Stomach smooth muscle (tissue), 2 donors: ENCODE measurements around the gene ERGIC3.
"Not testable (repeated sequence)": the region's sequence is repeated elsewhere in the genome, so short reads cannot be mapped to it uniquely, and the experiment has no call there.

Source experiments
- H3K27ac ChIP-seq: one replicate; pipeline ENCODE4 v1.7.0; 2013; ENCODE audit warnings: mild to moderate bottlenecking, low read length, inconsistent platforms
- H3K27me3 ChIP-seq, 2 donors: one replicate each; pipeline ENCODE4 v1.7.0; 2013; ENCODE audit warnings: low read length in 2 of 2; ENCODE audit not compliant: insufficient read depth in 2 of 2, control insufficient read depth in 1 of 2
- H3K36me3 ChIP-seq, 2 donors: one replicate each; pipeline ENCODE4 v1.7.0; 2013; ENCODE audit warnings: low read length in 2 of 2; ENCODE audit not compliant: control insufficient read depth in 2 of 2, insufficient read depth in 2 of 2
- H3K4me1 ChIP-seq: one replicate; pipeline ENCODE4 v1.7.0; 2013; ENCODE audit warnings: low read length; ENCODE audit not compliant: control insufficient read depth, insufficient read depth
- H3K4me3 ChIP-seq, 2 donors: one replicate each; pipeline ENCODE4 v1.7.0; 2013; ENCODE audit warnings: low read length in 2 of 2
- H3K9ac ChIP-seq, 2 donors: one replicate each; pipeline ENCODE4 v1.7.0; 2013; ENCODE audit warnings: low read length in 2 of 2, mild to moderate bottlenecking in 1 of 2
- H3K9me3 ChIP-seq, 2 donors: one replicate each; pipeline ENCODE4 v1.7.0; 2013; ENCODE audit warnings: low read length in 2 of 2; ENCODE audit not compliant: control insufficient read depth in 2 of 2
- donor health status: healthy.
- donor health status: Pancreatic carcinoma.

ERGIC3 gene

GRCh38 chr20:35518955-35519354, 22.9 kb upstream of the ERGIC3 start:
- no peak overlapping the region for H3K27ac ChIP-seq
- no peaks in the 10 kb centered on the region for H3K27me3 ChIP-seq
- no peak overlapping the region for H3K9ac ChIP-seq
- peaks cover 3% of the 10 kb centered on the region in 2 donors for H3K36me3 ChIP-seq
- H3K4me1 ChIP-seq, result no peaks in the 10 kb centered on the region
- H3K9me3 ChIP-seq, result no peaks in the 10 kb centered on the region
- no peak overlapping the region for H3K4me3 ChIP-seq

- H3K27me3 ChIP-seq, result no peaks in the 10 kb centered on the region
- no peaks in the 10 kb centered on the region for H3K36me3 ChIP-seq
- no peak overlapping the region for H3K9ac ChIP-seq
- H3K27ac ChIP-seq, result no peak overlapping the region
- H3K4me3 ChIP-seq, result no peak overlapping the region
- H3K9me3 ChIP-seq, result no peaks in the 10 kb centered on the region
- no peaks in the 10 kb centered on the region for H3K4me1 ChIP-seq
Observed at GRCh38 chr20:35523298-35523888, 18.5 kb upstream of the ERGIC3 start.

GRCh38 chr20:35525639-35526038, 16.2 kb upstream of the ERGIC3 start:
- Histone ChIP-seq H3K9ac (no peak overlapping the region), H3K4me3 (no peak overlapping the region), H3K27me3 (no peaks in the 10 kb centered on the region)

DNA sequence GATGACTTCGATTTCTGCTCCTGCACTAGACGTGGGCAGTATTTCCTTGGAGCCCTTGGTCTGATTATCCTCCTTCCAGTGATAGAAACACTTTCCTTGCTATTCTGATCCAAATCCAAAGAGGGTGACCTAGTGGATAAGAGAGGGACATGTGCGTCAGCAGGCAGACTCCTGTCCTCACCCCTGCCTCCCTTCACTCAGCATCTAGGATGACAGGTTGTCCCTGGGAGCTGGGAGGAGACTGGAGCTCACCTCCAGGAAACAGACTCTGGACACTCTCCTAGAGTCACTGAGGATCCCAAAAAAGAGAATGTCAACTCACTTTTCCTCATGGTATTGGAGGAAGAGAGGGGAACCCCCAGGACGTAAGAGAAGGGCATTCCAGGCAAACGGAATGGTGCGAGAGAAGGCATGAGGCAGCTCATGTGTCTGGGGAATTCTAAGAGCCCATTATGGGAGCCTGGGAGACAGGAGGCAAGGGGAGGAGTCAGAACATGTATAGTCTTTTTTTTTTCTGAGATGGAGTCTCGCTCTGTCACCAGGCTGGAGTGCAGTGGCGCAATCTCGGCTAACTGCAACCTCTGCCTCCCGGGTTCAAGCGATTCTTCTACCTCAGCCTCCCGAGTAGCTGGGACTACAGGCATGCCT, 14.6 kb upstream of the ERGIC3 start:
- no peaks in the 10 kb centered on the region for H3K4me1 ChIP-seq
- H3K27me3 ChIP-seq, result no peaks in the 10 kb centered on the region
- H3K4me3 ChIP-seq, result no peak overlapping the region
- H3K9me3 ChIP-seq, result no peaks in the 10 kb centered on the region
- no peaks in the 10 kb centered on the region for H3K36me3 ChIP-seq
- H3K9ac ChIP-seq, result no peak overlapping the region
- H3K27ac ChIP-seq, result no peak overlapping the region

More at GRCh38 chr20:35525639-35526038, 16.2 kb upstream of the ERGIC3 start:
- Histone ChIP-seq H3K27ac (no peak overlapping the region), H3K36me3 (no peaks in the 10 kb centered on the region), H3K4me1 (no peaks in the 10 kb centered on the region), H3K9me3 (no peaks in the 10 kb centered on the region)

- Histone ChIP-seq H3K9me3 (no peaks in the 10 kb centered on the region), H3K36me3 (no peaks in the 10 kb centered on the region), H3K27me3 (no peaks in the 10 kb centered on the region), H3K4me3 (no peak within 1 kb of the TSS), H3K4me1 (no peaks in the 10 kb centered on the region), H3K27ac (no peak within 1 kb of the TSS), H3K9ac (no peak within 1 kb of the TSS)
Observed at GRCh38 chr20:35529552-35529951, 12.3 kb upstream of the ERGIC3 start, which contains the start of gene C20orf173. Gene C20orf173, minus strand, starts transcription at chr20:35529652. Its CDS starts 279 bp downstream, at chr20:35529373.

DNA sequence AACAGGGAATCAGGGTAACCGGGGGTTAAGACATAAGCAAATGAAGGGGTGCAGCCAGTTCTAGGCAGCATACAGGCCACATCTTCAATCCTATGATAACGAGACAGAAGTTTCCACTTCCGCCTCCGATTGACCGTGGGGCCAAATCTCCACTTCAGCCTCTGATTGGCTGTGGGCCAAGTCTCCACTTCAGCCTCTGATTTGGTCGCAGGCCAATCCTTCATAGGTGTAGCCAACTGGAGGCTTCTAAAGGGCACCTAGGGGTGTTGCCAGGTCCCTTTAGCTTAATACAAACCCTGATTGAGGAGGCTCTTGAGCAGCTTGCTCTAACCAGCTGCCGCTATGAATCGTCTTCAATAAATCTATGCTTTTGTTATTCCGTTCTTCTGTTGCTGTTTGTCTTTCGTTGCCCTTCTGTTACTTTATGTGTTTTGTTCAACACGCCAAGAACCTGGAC, 2.1 kb upstream of the ERGIC3 start:
- Histone ChIP-seq H3K9me3 (no peaks in the 10 kb centered on the region), H3K27me3 (no peaks in the 10 kb centered on the region), H3K36me3 (peaks cover 0 to 2% of the 10 kb centered on the region in 2 donors), H3K9ac (no peak overlapping the region), H3K4me3 (no peak overlapping the region), H3K4me1 (peaks cover 14% of the 10 kb centered on the region), H3K27ac (no peak overlapping the region)

DNA sequence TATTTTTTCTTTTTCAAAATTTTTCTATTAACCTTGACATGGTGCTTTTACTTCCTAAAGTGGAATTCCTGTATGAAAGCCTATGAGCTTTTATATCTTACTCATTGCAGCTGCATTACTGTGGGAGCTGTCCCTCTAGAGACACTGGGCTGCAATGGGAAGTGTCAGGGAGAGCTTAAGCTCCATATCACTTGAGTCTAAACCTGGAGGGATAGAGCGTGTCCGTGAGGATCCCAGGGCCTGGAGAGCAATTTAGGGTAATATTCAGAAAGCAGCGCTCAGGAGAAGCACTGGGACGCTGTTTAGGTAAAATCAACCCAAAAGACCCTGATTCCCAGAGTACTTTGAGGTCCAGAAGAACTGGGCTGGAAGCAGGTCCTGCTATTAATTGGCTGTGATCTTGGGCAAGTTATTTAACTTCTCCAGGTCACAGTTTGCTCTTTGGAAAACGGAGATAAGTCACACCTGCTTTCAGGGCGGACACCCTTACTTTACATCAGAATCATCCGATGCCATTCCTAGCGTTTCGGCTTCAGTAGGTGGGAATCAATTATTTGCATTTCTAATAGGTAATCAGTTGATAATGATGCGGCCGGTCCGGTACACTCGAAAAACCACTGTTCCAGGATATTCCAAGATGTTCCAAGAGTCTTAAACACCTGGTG, 628 bp upstream of the ERGIC3 start:
- no peaks in the 10 kb centered on the region for H3K9me3 ChIP-seq
- H3K4me1 ChIP-seq, result peaks cover 14% of the 10 kb centered on the region
- H3K36me3 ChIP-seq, result peaks cover 0 to 2% of the 10 kb centered on the region in 2 donors
- H3K4me3 ChIP-seq, result peak overlapping the region; percentile 73 to 89
- peak overlapping the region in 1 of 2 donors; percentile 47 for H3K9ac ChIP-seq
- H3K27me3 ChIP-seq, result no peaks in the 10 kb centered on the region
- H3K27ac ChIP-seq, result no peak overlapping the region

DNA sequence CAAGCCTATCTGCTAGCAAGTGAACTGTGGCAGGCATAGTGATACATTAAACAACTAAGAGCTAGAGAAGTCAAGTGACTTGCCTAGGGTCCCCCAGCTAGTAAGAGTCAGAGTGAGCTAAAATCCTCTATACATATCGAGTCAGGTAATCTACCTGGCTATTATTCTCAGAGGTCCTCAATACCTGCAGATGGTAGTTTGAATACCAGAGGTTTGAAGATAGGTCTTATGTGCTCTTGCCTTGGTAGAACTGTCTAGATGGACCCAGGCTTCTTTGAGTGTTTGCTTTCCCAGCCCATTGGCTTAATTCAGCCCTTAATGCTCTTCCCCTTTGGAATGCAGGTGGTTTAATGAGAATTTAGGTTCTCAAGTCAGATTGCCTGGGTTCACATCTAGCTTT, 1.1 kb downstream of the ERGIC3 start:
- Histone ChIP-seq H3K9ac (no peak overlapping the region), H3K4me1 (peaks cover 14% of the 10 kb centered on the region), H3K4me3 (peak overlapping the region; percentile 73 to 89), H3K36me3 (peaks cover 4 to 8% of the 10 kb centered on the region in 2 donors), H3K9me3 (no peaks in the 10 kb centered on the region), H3K27me3 (no peaks in the 10 kb centered on the region), H3K27ac (no peak overlapping the region)

DNA sequence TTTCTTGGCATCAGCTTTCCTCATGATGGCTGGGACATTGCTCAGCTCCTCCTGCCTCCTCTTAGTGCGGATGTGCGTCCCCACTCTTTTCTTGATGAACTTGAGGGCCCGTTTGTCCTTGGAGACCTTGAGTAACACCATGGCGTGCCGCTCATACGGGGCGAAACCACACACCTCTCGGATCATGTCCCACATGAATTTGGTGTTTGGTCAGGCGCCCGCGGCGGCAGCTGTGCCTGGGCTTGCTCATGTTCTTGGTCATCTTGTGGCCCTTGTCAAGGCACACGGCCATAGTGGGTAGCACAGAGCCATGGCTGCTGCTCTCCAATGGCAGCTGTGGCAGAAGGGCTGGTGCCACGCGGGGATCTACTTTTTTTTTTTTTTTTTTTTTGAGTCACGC, 2.6 kb downstream of the ERGIC3 start:
- no peak overlapping the region for H3K27ac ChIP-seq
- H3K36me3 ChIP-seq, result peaks cover 16 to 19% of the 10 kb centered on the region in 2 donors
- no peak overlapping the region for H3K4me3 ChIP-seq
- no peak overlapping the region for H3K9ac ChIP-seq
- H3K9me3 ChIP-seq, result no peaks in the 10 kb centered on the region
- H3K27me3 ChIP-seq, result no peaks in the 10 kb centered on the region
- H3K4me1 ChIP-seq, result peaks cover 14% of the 10 kb centered on the region

DNA sequence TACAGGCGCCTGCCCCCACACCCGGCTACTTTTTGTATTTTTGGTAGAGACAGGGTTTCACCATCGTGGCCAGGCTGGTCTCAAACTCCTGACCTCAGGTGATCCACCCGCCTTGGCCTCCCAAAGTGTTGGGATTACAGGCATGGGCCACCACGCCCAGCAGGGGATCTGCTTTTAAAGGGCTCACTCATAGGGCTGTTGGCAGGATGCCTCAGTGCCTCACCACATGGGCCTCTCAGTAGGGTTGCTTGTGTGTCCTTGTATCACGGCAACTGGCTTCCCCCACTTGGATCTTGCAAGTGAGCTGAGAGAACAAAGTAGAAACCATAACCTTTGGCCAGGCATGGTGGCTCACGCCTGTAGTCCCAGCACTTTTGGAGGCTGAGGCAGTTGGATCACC, 3.1 kb downstream of the ERGIC3 start:
- not testable (repeated sequence) for H3K9ac ChIP-seq, H3K9me3 ChIP-seq, H3K27ac ChIP-seq, H3K4me3 ChIP-seq, H3K27me3 ChIP-seq
- peaks cover 14% of the 10 kb centered on the region for H3K4me1 ChIP-seq
- peaks cover 17 to 22% of the 10 kb centered on the region in 2 donors for H3K36me3 ChIP-seq

- Histone ChIP-seq H3K9ac (no peak overlapping the region), H3K4me3 (no peak overlapping the region), H3K36me3 (peaks cover 19 to 26% of the 10 kb centered on the region in 2 donors), H3K27me3 (no peaks in the 10 kb centered on the region), H3K4me1 (peaks cover 14% of the 10 kb centered on the region), H3K9me3 (no peaks in the 10 kb centered on the region), H3K27ac (no peak overlapping the region)
Observed at GRCh38 chr20:35546127-35546526, 4.2 kb downstream of the ERGIC3 start.
